ENCODE data around the gene NOX3. TPM values are rescaled to one million over a fixed set of nuclear protein-coding genes. Genes with fewer than 3 reads are reported as not detected.
A peak's percentile ranks its signal among the peaks of the same experiment; 100 is the strongest.
"Not testable (repeated sequence)": the region's sequence is repeated elsewhere in the genome, so short reads cannot be mapped to it uniquely, and the experiment has no call there.

The NOX3 gene
- total RNA-seq, 1 donor: not detected

DNA sequence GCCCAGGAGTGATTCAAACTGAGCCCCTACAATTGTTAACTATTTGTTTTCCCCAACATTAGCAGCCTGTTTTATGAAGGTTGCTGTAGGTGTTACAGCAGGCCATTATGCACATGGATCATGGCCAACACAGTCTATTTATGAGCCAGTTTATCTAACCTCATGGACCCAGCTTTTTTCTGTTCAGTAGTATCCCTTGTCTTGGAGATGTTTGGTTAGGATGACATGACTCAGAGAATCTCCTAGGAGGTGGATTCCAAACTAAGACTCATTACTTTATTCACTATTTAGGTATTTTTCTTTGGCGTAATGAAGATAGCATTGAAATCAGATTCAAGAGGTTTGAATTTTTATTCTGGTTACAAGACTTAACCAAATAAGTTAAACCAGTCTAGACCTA is 78.6 kb downstream of the NOX3 start:
- DNase-seq (ENCODE audit: low read depth in 2 of 3, low spot score in 2 of 3): no peak

DNA sequence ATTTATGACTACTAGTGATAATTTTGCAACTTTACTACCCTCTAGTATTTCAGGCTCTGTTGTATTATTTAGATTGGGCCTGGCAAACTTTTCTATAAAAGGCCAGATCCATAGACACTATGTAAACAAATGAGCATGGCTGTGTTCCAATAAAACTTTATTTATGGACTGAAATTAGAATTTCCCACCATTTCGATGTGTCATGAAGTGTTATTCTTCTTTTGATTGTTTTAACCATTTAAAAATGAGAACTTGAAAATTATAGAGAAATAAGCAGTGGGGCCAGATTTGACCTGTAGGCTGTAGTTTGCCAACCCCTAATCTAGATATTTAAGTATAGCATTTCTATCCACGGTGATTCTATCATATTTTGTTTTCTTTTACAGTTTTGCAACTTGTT is 79.8 kb downstream of the NOX3 start:
- DNase-seq (ENCODE audit: low read depth in 2 of 3, low spot score in 2 of 3): no peak

- no peak for DNase-seq (ENCODE audit: low read depth in 2 of 3, low spot score in 2 of 3)
Observed at GRCh38 chr6:155374681-155375080, 81.0 kb downstream of the NOX3 start.

DNA sequence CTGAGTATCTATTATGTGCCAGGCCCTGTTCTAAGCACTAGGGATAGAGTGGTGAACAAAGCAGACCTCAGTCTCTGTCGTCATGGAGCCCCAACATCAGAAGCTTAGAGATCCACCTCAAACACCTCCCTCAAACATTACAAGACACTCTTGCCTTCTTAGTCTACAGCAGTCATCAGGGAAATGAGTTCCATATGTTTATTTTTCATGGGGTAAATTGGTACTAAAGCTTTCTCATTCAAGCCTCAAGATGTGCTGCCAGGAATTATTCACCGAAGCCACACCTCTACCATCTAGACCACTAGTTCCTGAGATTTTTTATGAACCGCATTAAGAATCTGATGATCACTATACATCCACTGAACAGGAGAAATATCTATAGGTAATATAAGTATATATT is 82.4 kb downstream of the NOX3 start:
- DNase-seq (ENCODE audit: low read depth in 2 of 3, low spot score in 2 of 3): no peak

GRCh38 chr6:155372256-155372655 is 83.4 kb downstream of the NOX3 start:
- no peak for DNase-seq (ENCODE audit: low read depth in 2 of 3, low spot score in 2 of 3)

GRCh38 chr6:155371230-155371629 is 84.4 kb downstream of the NOX3 start:
- no peak for DNase-seq (ENCODE audit: low read depth in 2 of 3, low spot score in 2 of 3)

- no peak for DNase-seq (ENCODE audit: low read depth in 2 of 3, low spot score in 2 of 3)
Observed at GRCh38 chr6:155366325-155366724, 89.3 kb downstream of the NOX3 start.

GRCh38 chr6:155364844-155365437 is 90.7 kb downstream of the NOX3 start:
- no peak for DNase-seq (ENCODE audit: low read depth in 2 of 3, low spot score in 2 of 3)

GRCh38 chr6:155364021-155364420 is 91.6 kb downstream of the NOX3 start:
- DNase-seq (ENCODE audit: low read depth in 2 of 3, low spot score in 2 of 3): peak in 1 of 3 donors; percentile 41

- DNase-seq (ENCODE audit: low read depth in 2 of 3, low spot score in 2 of 3): not testable (repeated sequence)
Observed at GRCh38 chr6:155362968-155363632, 92.5 kb downstream of the NOX3 start.

DNA sequence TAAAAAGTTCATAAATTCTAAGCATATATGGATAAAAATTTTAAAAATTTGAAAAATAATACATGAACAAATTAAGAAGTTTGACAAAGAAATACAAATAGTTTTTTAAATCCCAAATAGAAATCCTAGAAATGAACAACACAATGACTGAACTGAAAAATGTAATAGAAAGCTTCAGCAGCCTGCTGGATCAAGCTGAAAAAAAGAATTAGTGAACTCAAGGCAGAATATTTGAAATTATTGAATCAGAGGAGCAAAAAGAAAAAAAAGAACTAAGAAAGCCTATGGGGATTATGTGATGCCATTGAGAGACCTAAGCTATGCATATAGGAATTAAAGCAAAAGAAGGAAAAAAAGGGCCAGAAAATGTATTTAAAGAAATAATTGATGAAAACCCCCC is 101.5 kb downstream of the NOX3 start:
- DNase-seq (ENCODE audit: low read depth in 2 of 3, low spot score in 2 of 3): peak in 1 of 3 donors; percentile 9

- no peak for DNase-seq (ENCODE audit: low read depth in 2 of 3, low spot score in 2 of 3)
Observed at GRCh38 chr6:155352811-155353210, 102.8 kb downstream of the NOX3 start.

GRCh38 chr6:155352130-155352420 is 103.6 kb downstream of the NOX3 start:
- no peak for DNase-seq (ENCODE audit: low read depth in 2 of 3, low spot score in 2 of 3)

DNA sequence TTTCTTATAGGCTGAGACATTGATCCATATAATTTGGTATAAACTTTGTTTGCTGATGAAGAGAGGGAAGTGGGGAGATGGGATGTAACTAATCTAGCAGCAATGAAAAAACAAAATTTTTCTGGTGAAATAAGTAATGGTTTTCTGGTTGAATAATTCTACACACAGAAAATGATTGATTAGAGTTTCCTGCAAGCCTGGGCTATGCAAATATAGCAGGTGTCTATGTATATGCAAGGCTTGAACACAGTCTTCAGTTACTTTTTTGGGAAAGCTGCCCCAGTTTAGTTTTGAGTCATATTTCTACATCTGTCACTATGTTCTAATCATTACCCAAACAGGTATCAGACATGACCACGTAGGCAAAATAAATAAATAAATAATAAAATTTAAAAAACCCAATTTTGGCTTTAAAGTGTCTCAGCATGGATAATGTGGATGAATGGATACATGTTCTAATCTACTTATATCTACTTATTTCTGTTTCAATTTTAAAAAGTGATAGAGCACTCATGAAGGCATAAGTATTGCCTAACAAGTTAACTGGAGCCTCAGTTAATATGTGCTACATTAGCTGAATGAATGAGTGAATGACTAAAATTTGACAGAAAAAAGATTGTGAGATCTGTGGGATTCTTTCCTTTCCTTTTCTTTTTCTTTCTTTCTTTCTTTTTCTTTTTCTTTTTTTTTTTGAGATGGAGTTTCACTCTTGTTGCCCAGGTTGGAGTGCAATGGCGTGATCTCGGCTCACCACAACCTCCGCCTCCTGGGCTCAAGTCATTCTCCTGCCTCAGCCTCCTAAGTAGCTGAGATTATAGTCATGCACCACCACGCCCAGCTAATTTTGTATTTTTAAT is 104.1 kb downstream of the NOX3 start:
- DNase-seq (ENCODE audit: low read depth in 2 of 3, low spot score in 2 of 3): no peak

- no peak for DNase-seq (ENCODE audit: low read depth in 2 of 3, low spot score in 2 of 3)
Observed at GRCh38 chr6:155349956-155350355, 105.7 kb downstream of the NOX3 start.

- DNase-seq (ENCODE audit: low read depth in 2 of 3, low spot score in 2 of 3): no peak
Observed at GRCh38 chr6:155349129-155349528, 106.5 kb downstream of the NOX3 start.

GRCh38 chr6:155347800-155348199 is 107.8 kb downstream of the NOX3 start:
- DNase-seq (ENCODE audit: low read depth in 2 of 3, low spot score in 2 of 3): no peak

DNA sequence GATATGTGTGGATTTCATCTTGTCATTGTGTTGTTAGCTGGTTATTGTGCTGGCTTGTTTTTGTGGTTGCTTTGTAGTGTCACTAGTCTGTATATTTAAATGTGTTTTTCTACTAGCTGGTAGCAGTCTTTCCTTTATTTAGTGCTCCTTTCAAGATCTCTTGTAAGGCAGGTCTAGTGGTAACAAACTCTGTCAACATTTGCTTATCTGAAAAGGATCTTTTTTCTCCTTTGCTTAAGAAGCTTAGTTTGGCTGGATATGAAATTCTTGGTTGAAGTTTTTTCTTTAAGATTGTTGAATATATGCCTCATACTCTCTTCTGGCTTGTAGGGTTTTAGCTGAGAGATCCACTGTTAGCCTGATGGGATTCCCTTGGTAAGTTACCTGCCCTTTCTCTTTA is 108.7 kb downstream of the NOX3 start:
- peak in 1 of 3 donors; percentile 19 for DNase-seq (ENCODE audit: low read depth in 2 of 3, low spot score in 2 of 3)

All from hematopoietic multipotent progenitor cell (in vitro differentiated cells).